Subcutaneous adipose tissue (tissue), 4 donors: ENCODE measurements around the gene DCLK1. TPM values are rescaled to one million over a fixed set of nuclear protein-coding genes. Genes with fewer than 3 reads are reported as not detected.

Source experiments
- total RNA-seq, 4 donors: library from RNA; depleted of rRNA; stranded (reverse); fragments of >200 nt; gene quantifications; one replicate each; pipeline ENCODE4 v1.1.0, GENCODE V29; 2016
- TF ChIP-seq, protein P1 (sequence below): fragments of 450-650 bp; IDR thresholded peaks from one replicate; pipeline ENCODE4 v1.5.1; 2016; ENCODE audit warnings: low read depth, mild to moderate bottlenecking, control low read depth, antibody characterized with exemption, moderate library complexity

DCLK1 gene
- total RNA-seq, 4 donors from 2014 or later: 78.9 to 116 (median 106) TPM

- TF ChIP-seq, protein P1, sequence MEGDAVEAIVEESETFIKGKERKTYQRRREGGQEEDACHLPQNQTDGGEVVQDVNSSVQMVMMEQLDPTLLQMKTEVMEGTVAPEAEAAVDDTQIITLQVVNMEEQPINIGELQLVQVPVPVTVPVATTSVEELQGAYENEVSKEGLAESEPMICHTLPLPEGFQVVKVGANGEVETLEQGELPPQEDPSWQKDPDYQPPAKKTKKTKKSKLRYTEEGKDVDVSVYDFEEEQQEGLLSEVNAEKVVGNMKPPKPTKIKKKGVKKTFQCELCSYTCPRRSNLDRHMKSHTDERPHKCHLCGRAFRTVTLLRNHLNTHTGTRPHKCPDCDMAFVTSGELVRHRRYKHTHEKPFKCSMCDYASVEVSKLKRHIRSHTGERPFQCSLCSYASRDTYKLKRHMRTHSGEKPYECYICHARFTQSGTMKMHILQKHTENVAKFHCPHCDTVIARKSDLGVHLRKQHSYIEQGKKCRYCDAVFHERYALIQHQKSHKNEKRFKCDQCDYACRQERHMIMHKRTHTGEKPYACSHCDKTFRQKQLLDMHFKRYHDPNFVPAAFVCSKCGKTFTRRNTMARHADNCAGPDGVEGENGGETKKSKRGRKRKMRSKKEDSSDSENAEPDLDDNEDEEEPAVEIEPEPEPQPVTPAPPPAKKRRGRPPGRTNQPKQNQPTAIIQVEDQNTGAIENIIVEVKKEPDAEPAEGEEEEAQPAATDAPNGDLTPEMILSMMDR: no peak
Observed at GRCh38 chr13:35858665-35859064, 272.5 kb downstream of the DCLK1 start.

DNA sequence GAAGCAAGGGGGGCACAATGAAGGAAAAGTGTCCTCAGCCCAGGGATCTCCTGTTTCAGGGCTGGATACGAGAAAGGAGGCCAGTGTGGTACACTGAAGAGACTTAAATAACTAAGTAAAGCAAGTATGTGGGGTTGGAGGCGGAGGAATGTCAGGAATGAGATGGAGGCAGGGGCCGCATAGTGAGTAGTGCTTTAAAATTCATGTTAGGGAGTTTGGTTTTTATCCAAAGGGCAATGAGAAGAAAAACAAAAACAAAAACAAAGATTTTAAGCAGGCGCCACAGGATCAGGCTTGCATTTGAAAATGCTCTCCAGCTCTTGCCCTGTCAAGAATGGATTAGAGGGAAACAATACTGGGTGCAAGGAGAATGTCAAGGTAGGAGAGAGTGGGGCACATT, 273.4 kb downstream of the DCLK1 start:
- TF ChIP-seq, protein P1: no peak

DNA sequence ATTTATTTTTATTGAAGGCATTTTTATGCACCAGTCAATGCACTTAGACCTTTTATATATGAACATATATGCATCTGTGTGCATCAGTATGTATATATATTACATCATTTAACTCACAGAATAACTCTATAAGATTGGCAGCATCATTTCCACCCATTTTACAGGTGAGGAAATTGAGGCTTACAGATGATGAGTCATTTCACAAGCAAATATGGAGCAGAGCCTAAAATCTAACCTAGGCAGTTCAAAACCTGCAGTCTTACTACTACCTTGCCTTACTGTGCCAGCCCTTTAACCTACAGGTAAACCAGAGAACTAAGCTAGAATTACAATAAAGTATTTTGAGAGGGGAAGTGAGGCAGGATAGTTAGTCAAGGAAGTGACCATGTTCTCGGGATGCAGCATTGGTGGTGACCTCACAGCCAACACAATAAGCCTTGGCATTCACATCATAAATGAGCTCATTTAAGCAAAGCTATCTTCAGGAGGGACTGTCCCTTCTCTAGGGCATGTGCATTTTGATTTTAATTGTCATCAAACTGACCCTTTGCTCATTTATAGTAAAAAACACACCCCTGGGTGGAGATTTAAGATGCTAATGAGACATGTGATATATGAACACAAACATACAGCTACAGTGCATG, 274.3 kb downstream of the DCLK1 start:
- TF ChIP-seq, protein P1: no peak

DNA sequence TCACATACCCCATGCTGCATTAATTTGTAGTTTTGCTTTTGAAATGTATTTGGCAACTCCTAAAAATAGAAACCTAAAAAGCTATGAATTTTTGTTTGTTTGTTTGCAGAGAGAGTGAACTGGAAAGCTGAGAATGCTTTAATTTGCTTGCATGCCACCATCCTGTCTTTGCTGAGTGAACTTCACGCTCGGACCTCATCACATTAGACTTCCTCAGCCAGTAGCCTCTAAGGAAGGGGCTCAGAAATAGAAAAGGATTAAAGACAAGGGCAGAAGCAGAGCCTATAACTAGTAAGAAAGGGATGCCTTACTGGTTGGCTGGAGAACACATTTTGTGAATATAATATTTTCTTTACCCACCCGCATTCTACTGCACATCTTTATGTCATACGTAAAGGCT, 275.1 kb downstream of the DCLK1 start:
- TF ChIP-seq, protein P1: no peak

DNA sequence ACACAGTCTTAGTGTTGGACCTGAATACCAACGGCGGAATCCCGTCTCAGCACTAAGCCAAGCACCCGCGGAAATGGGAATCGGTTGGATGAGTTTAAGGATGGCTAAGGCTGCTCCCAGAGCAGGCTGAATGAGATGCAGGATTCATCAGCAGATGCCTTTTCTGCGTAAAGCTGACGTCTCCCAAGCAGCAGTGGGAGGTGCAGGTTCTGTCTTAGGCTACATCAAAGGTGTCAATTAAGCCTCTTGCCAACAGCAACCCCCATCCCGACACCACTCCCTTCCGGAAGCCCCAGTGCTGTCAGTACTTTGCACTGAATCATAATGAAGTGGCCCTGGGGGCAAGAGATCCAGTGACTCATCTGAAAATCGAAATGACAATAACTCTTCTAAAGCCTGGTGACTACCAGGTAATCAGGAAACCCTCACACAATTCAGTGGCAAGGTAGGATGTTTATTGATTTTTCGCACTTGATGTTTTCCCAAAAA, 275.6 kb downstream of the DCLK1 start:
- TF ChIP-seq, protein P1: no peak

GRCh38 chr13:35854286-35854685, 276.9 kb downstream of the DCLK1 start:
- TF ChIP-seq, protein P1: no peak

GRCh38 chr13:35851881-35852280, 279.3 kb downstream of the DCLK1 start:
- TF ChIP-seq, protein P1: no peak
